HCT116 (cell line): ENCODE data around the gene CTU1. TPM values are rescaled to one million over a fixed set of nuclear protein-coding genes. Genes with fewer than 3 reads are reported as not detected.

Source experiments
- ATAC-seq: fragments of 200-7000 bp; cut with Tn5 transposase; 2 replicates; pipeline ENCODE4 v1.9.1; 2020; ENCODE audit warnings: mild to moderate bottlenecking, moderate library complexity
- BruUV-seq: library from RNA; stranded (reverse); fragments of 400-500 nt; replicated peaks from 2 replicates; lab custom pipeline; 2021; lab: Mats Ljungman, UMichigan
- CTCF ChIA-PET: fragments of 300-600 bp; sonication (Branson Sonifier 250); formaldehyde crosslinking; loops from one replicate; lab custom pipeline; 2021; ENCODE audit warnings: antibody characterized with exemption; lab: Charles Lee
- POLR2A ChIA-PET: fragments of 300-600, 350-600 bp; sonication (Branson Sonifier 250); formaldehyde crosslinking; loops from one replicate; lab custom pipeline; 2021; ENCODE audit warnings: antibody characterized with exemption; lab: Charles Lee
- RAD21 ChIA-PET, 2 experiments: fragments of 300-600 bp; sonication (Branson Sonifier 250); formaldehyde crosslinking; loops; one replicate each; lab custom pipeline; 2023; ENCODE audit warnings: low total read pairs in 2 of 2; ENCODE audit not compliant: uncharacterized antibody in 2 of 2, unreplicated experiment in 2 of 2, low non-redundant PET in 1 of 2; lab: Charles Lee
- DNase-seq: peaks from one replicate; pipeline ENCODE4 v3.0.0-alpha.2; 2010; ENCODE audit warnings: low read depth, low spot score
- H2AFZ ChIP-seq: fragments of 200-600 bp; shearing (Covaris generic), sonication (generic); 2 replicates; pipeline ENCODE4 v1.6.1; 2017; ENCODE audit warnings: low read depth, mixed run types, mixed read lengths, antibody characterized with exemption, low read length; ENCODE audit not compliant: poor library complexity, severe bottlenecking
- H3K27ac ChIP-seq: 2 replicates; pipeline ENCODE4 v1.5.1; 2012; ENCODE audit warnings: low read depth, low read length
- H3K27me3 ChIP-seq: fragments of 200-600 bp; sonication (generic); 2 replicates; pipeline ENCODE4 v1.6.1; 2016; ENCODE audit warnings: mixed run types, low read length, mixed read lengths; ENCODE audit not compliant: insufficient read depth
- H3K36me3 ChIP-seq, 2 experiments: fragments of 200-500 bp in 1 of 2; fragments of 200-600 bp in 1 of 2; sonication (Bioruptor generic) in 1 of 2; sonication (generic) in 1 of 2; 2 replicates each; pipeline versions ENCODE4 v1.5.1 to v1.6.1; 2014 to 2016; ENCODE audit warnings: low read length in 2 of 2, inconsistent platforms in 1 of 2, mixed read lengths in 1 of 2, mixed run types in 1 of 2; ENCODE audit not compliant: insufficient read depth in 2 of 2, control insufficient read depth in 1 of 2
- H3K4me1 ChIP-seq, 2 experiments: fragments of 200-600 bp in 1 of 2; sonication (generic) in 1 of 2; 2 replicates each; pipeline versions ENCODE4 v1.5.1 to v1.6.1; 2012 to 2017; ENCODE audit warnings: low read length in 2 of 2, inconsistent platforms in 1 of 2, mild to moderate bottlenecking in 1 of 2, mixed read lengths in 1 of 2, mixed run types in 1 of 2, moderate library complexity in 1 of 2; ENCODE audit not compliant: insufficient read depth in 2 of 2, control insufficient read depth in 1 of 2
- H3K4me2 ChIP-seq: fragments of 200-600 bp; sonication (generic); 2 replicates; pipeline ENCODE4 v1.6.1; 2017; ENCODE audit warnings: mixed run types, low read length, mixed read lengths
- H3K4me3 ChIP-seq, 2 experiments: fragments of 200-600 bp in 1 of 2; sonication (generic) in 1 of 2; replicated peaks in 1 of 2; 2 replicates each; pipeline ENCODE4 v1.5.1; 2011 to 2016; ENCODE audit warnings: low read length in 2 of 2, control low read depth in 1 of 2, low read depth in 1 of 2, mild to moderate bottlenecking in 1 of 2, mixed read lengths in 1 of 2, mixed run types in 1 of 2
- H3K79me2 ChIP-seq: fragments of 200-600 bp; sonication (generic); 2 replicates; pipeline ENCODE4 v1.6.1; 2017; ENCODE audit warnings: mild to moderate bottlenecking, mixed run types, low read length, moderate library complexity, mixed read lengths; ENCODE audit not compliant: insufficient read depth
- H3K9ac ChIP-seq: fragments of 200-600 bp; sonication (generic); 2 replicates; pipeline ENCODE4 v1.6.1; 2016; ENCODE audit warnings: low read length, mixed read lengths
- H3K9me2 ChIP-seq: fragments of 200-600 bp; sonication (generic), shearing (Covaris generic); 2 replicates; pipeline ENCODE4 v1.6.1; 2017; ENCODE audit warnings: mixed run types, mild to moderate bottlenecking, moderate library complexity; ENCODE audit not compliant: insufficient read depth
- H3K9me3 ChIP-seq, 2 experiments: fragments of 200-500 bp in 1 of 2; fragments of 200-600 bp in 1 of 2; sonication (Bioruptor generic) in 1 of 2; sonication (generic) in 1 of 2; 2 replicates each; pipeline ENCODE4 v1.6.1; 2014 to 2017; ENCODE audit warnings: low read length in 2 of 2, mixed read lengths in 2 of 2, inconsistent platforms in 1 of 2, low read depth in 1 of 2, mild to moderate bottlenecking in 1 of 2, mixed run types in 1 of 2, moderate library complexity in 1 of 2; ENCODE audit not compliant: control insufficient read depth in 1 of 2, insufficient read depth in 1 of 2
- H4K20me1 ChIP-seq: fragments of 200-600 bp; sonication (generic), shearing (Covaris generic); 2 replicates; pipeline ENCODE4 v1.6.1; 2017; ENCODE audit warnings: mixed run types, mild to moderate bottlenecking, moderate library complexity; ENCODE audit not compliant: insufficient read depth
- ATF3 ChIP-seq: IDR thresholded peaks from 2 replicates; pipeline ENCODE4 v1.6.1; 2012
- JUND ChIP-seq: IDR thresholded peaks from 2 replicates; pipeline ENCODE4 v1.6.1; 2012
- MAX ChIP-seq: IDR thresholded peaks from 2 replicates; pipeline ENCODE4 v1.6.1; 2012
- POLR2A ChIP-seq: IDR thresholded peaks from 2 replicates; pipeline ENCODE4 v1.7.0; 2011; ENCODE audit warnings: borderline replicate concordance; ENCODE audit not compliant: insufficient read depth, insufficient read length; ENCODE audit errors: extremely low read depth
- POLR2AphosphoS5 ChIP-seq: IDR thresholded peaks from 2 replicates; pipeline ENCODE4 v1.6.1; 2011; ENCODE audit warnings: mild to moderate bottlenecking, low read depth, low read length, moderate library complexity
- SRF ChIP-seq: IDR thresholded peaks from 2 replicates; pipeline ENCODE4 v1.6.1; 2012; ENCODE audit warnings: low read depth
- TCF7L2 ChIP-seq: IDR thresholded peaks from 2 replicates; pipeline ENCODE4 v1.7.0; 2011; ENCODE audit warnings: borderline replicate concordance, inconsistent platforms; ENCODE audit not compliant: insufficient read depth, insufficient read length; ENCODE audit errors: extremely low read depth
- YY1 ChIP-seq: IDR thresholded peaks from 2 replicates; pipeline ENCODE4 v1.6.1; 2011; ENCODE audit warnings: low read length, low read depth, moderate library complexity, mild to moderate bottlenecking; ENCODE audit not compliant: insufficient replicate concordance; ENCODE audit errors: extremely low read depth
- intact Hi-C: fragments of 100-400 bp; cut with micrococcal nuclease; formaldehyde crosslinking; loops from 2 replicates; pipeline ENCODE4 v1.10.0; 2022
- total RNA-seq: library from RNA; stranded (reverse); gene quantifications from one replicate; pipeline ENCODE4 v1.2.1, GENCODE V29; 2021; ENCODE audit not compliant: unreplicated experiment
- TF ChIP-seq, protein P1 (sequence below), 3 experiments: fragments of 200-600 bp in 1 of 3; sonication (generic) in 1 of 3; IDR thresholded peaks in 2 of 3; conservative IDR thresholded peaks in 1 of 3; 2 replicates each; pipeline ENCODE4 v1.5.1; 2012 to 2017; ENCODE audit warnings: low read depth in 2 of 3, low read length in 2 of 3, antibody characterized with exemption in 1 of 3, borderline replicate concordance in 1 of 3, control low read depth in 1 of 3, mild to moderate bottlenecking in 1 of 3, mixed read lengths in 1 of 3, mixed run types in 1 of 3, moderate library complexity in 1 of 3; ENCODE audit not compliant: insufficient read depth in 1 of 3

Gene CTU1
- total RNA-seq, 1 experiment from 2014 or later, result 14.0 TPM

DNA sequence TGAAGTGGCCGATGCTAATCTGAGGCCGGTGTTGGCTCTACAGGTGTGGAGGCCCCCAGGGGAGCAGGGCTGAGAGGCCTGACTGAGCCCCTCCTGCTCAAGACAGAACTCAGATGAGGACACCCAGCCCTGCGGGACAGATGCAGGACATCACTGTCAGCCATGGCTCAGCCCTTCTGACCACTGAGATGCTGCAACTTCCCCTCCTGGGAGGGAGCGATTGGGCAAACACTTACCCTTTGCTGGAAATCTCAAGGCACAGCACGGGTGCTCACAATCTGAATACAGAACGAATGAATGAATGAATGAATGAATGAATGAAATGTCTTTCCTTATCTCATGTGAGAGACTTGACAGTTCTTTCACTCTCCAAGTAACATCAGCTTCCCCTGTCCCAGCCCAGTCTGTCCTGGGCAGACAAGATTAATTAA is 30.4 kb upstream of the CTU1 start:
- RAD21 ChIA-PET, result no interaction called here
- H3K27ac ChIP-seq, result no peak overlapping the region
- H3K9me3 ChIP-seq, result no peaks in the 10 kb centered on the region
- H2AFZ ChIP-seq, result no peak overlapping the region
- POLR2A ChIA-PET, result no interaction called here
- BruUV-seq, result no TSS peak
- H3K9me2 ChIP-seq, result no peaks in the 10 kb centered on the region
- H3K4me1 ChIP-seq, result no peaks in the 10 kb centered on the region
- no peak overlapping the region for H3K4me2 ChIP-seq
- CTCF ChIA-PET, result no interaction called here
- no peaks in the 10 kb centered on the region for H3K79me2 ChIP-seq
- ATAC-seq (no peak), DNase-seq (no peak)
- no peaks in the 10 kb centered on the region for H3K36me3 ChIP-seq
- intact Hi-C loops, result no loop called here
- H3K9ac ChIP-seq, result no peak overlapping the region
- no peaks in the 10 kb centered on the region for H4K20me1 ChIP-seq
- no peak overlapping the region for H3K4me3 ChIP-seq
- H3K27me3 ChIP-seq, result peaks cover 4% of the 10 kb centered on the region; the same call in 1 of the 2 replicates
- TF ChIP-seq POLR2AphosphoS5, result no peak
- TF ChIP-seq, protein P1, sequence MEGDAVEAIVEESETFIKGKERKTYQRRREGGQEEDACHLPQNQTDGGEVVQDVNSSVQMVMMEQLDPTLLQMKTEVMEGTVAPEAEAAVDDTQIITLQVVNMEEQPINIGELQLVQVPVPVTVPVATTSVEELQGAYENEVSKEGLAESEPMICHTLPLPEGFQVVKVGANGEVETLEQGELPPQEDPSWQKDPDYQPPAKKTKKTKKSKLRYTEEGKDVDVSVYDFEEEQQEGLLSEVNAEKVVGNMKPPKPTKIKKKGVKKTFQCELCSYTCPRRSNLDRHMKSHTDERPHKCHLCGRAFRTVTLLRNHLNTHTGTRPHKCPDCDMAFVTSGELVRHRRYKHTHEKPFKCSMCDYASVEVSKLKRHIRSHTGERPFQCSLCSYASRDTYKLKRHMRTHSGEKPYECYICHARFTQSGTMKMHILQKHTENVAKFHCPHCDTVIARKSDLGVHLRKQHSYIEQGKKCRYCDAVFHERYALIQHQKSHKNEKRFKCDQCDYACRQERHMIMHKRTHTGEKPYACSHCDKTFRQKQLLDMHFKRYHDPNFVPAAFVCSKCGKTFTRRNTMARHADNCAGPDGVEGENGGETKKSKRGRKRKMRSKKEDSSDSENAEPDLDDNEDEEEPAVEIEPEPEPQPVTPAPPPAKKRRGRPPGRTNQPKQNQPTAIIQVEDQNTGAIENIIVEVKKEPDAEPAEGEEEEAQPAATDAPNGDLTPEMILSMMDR (IDR thresholded peaks at IDR 0.05 in 2 of 3, conservative IDR thresholded peaks at IDR 0.05 in 1 of 3; ENCODE audit: borderline replicate concordance in 1 of 3, insufficient read depth in 1 of 3, low read depth in 2 of 3, low read length in 2 of 3), result no peak
- no peak for TF ChIP-seq TCF7L2
- TF ChIP-seq MAX, result no peak
- TF ChIP-seq YY1, result no peak
- TF ChIP-seq SRF, result no peak
- no peak for TF ChIP-seq JUND
- no peak for TF ChIP-seq POLR2A
- no peak for TF ChIP-seq ATF3
